ENCODE measurements around the gene TEX10.

Gene TEX10

GRCh38 chr9:100281676-100282387 is 70.9 kb downstream of the TEX10 start:
- DNase-seq = no peak

GRCh38 chr9:100281066-100281465 is 71.7 kb downstream of the TEX10 start:
- no peak for DNase-seq

- DNase-seq = no peak
Measured at GRCh38 chr9:100277166-100277979, 75.4 kb downstream of the TEX10 start.

GRCh38 chr9:100269656-100270055 is 83.1 kb downstream of the TEX10 start:
- no peak for DNase-seq

GRCh38 chr9:100268271-100268670 is 84.5 kb downstream of the TEX10 start:
- DNase-seq = no peak

- DNase-seq = no peak
Measured at GRCh38 chr9:100267211-100267610, 85.5 kb downstream of the TEX10 start.

Measured in activated naive CD4-positive, alpha-beta T cell treated with Interleukin-2 at 50 U/mL for 16 hours (primary cell).